Cardiac fibroblast (primary cell): ENCODE results near the gene BBOX1.
"Not testable (repeated sequence)": the region's sequence is repeated elsewhere in the genome, so short reads cannot be mapped to it uniquely, and the experiment has no call there.

Experiments used
- DNase-seq, 2 donors: peaks; one replicate each; pipeline versions ENCODE4 v3.0.0 to v3.0.0-alpha.2; 2010; ENCODE audit warnings: low read depth in 2 of 2
- H3K4me3 ChIP-seq, 2 donors: replicated peaks in 1 of 2; 1 replicate in 1 of 2; 2 replicates in 1 of 2; pipeline ENCODE4 v1.5.1; 2011; ENCODE audit warnings: low read depth in 2 of 2, low read length in 2 of 2, mild to moderate bottlenecking in 2 of 2, moderate library complexity in 1 of 2
- CTCF ChIP-seq: IDR thresholded peaks from one replicate; pipeline ENCODE4 v1.5.1; 2011; ENCODE audit warnings: low read depth, mild to moderate bottlenecking, low read length, inconsistent platforms

Gene BBOX1

GRCh38 chr11:27040302-27041115, at the start of gene BBOX1:
BBOX1 (plus strand) TSS chr11:27040815; CDS start chr11:27055431, 14,616 bp downstream.
- DNase-seq: peak in 1 of 2 donors; percentile 34
- TF ChIP-seq CTCF: no peak
- H3K4me3 ChIP-seq: no peak within 1 kb of the TSS

- no peak overlapping the region for H3K4me3 ChIP-seq
- no peak for TF ChIP-seq CTCF
- DNase-seq: peak; percentile 93 to 96
Observed at GRCh38 chr11:26992031-26992541, 48.5 kb upstream of the BBOX1 start.

GRCh38 chr11:26993965-26994457, 46.6 kb upstream of the BBOX1 start, which contains the start of gene FIBIN:
FIBIN (plus strand) TSS chr11:26994112; CDS start chr11:26994527, 415 bp downstream.
- no peak for TF ChIP-seq CTCF
- DNase-seq: peak; percentile 75 to 81
- H3K4me3 ChIP-seq: peak within 1 kb of the TSS; percentile 69 to 72

GRCh38 chr11:26994631-26995095, 46.0 kb upstream of the BBOX1 start:
- peak in 1 of 2 donors; percentile 13 for DNase-seq
- no peak for TF ChIP-seq CTCF
- H3K4me3 ChIP-seq: peak overlapping the region; percentile 69 to 72

GRCh38 chr11:26995701-26996460, 44.7 kb upstream of the BBOX1 start:
- DNase-seq: peak; percentile 34 to 60
- peak overlapping the region; percentile 69 to 72 for H3K4me3 ChIP-seq
- no peak for TF ChIP-seq CTCF

GRCh38 chr11:26997378-26997777, 43.2 kb upstream of the BBOX1 start:
- no peak for DNase-seq
- no peak for TF ChIP-seq CTCF
- H3K4me3 ChIP-seq: no peak overlapping the region

GRCh38 chr11:27001136-27001730, 39.4 kb upstream of the BBOX1 start:
- peak in 1 of 2 donors; percentile 50 for DNase-seq
- not testable (repeated sequence) for H3K4me3 ChIP-seq
